Natural killer cell treated with Interleukin-12 subunit alpha and Interleukin-12 subunit beta and Interleukin-15 and Interleukin-18, amount 100 ng/mL, for 72 hours (primary cell): ENCODE measurements around the gene WDR36. TPM values are rescaled to one million over a fixed set of nuclear protein-coding genes. Genes with fewer than 3 reads are reported as not detected.

Experiments used
- ATAC-seq, 2 donors: fragments of 150-1000 bp; cut with Tn5 transposase in 1 of 2; sonication (Bioruptor Pico), chemical (Tn5 transposase) in 1 of 2; 2 replicates each; pipeline ENCODE4 v1.10.0; 2021
- DNase-seq: peaks from one replicate; pipeline ENCODE4 v3.0.0; 2022; ENCODE audit warnings: low spot score
- H3K27ac Mint-ChIP-seq, 2 donors: 1 replicate in 1 of 2; 2 replicates in 1 of 2; pipeline ENCODE4 v1.8.0; 2022; ENCODE audit warnings: mixed read lengths in 2 of 2, mild to moderate bottlenecking in 1 of 2, moderate library complexity in 1 of 2
- H3K27me3 Mint-ChIP-seq, 2 donors: 1 replicate in 1 of 2; 2 replicates in 1 of 2; pipeline ENCODE4 v1.8.0; 2022; ENCODE audit warnings: mixed read lengths in 2 of 2
- H3K36me3 Mint-ChIP-seq: one replicate; pipeline ENCODE4 v1.8.0; 2022; ENCODE audit warnings: mixed read lengths
- H3K4me1 Mint-ChIP-seq, 2 donors: 1 replicate in 1 of 2; 2 replicates in 1 of 2; pipeline ENCODE4 v1.8.0; 2022; ENCODE audit warnings: low read depth in 2 of 2, mixed read lengths in 2 of 2, mild to moderate bottlenecking in 1 of 2
- H3K4me3 Mint-ChIP-seq: one replicate; pipeline ENCODE4 v1.8.0; 2022; ENCODE audit warnings: mixed read lengths
- H3K9me3 Mint-ChIP-seq: 2 replicates; pipeline ENCODE4 v1.8.0; 2022; ENCODE audit warnings: mixed read lengths
- total RNA-seq, 2 donors: library from RNA; stranded (reverse); gene quantifications; one replicate each; pipeline ENCODE4 v1.2.3, GENCODE V29; 2022

The WDR36 gene
- total RNA-seq, 2 donors from 2014 or later: 34.7 to 45.0 TPM

DNA sequence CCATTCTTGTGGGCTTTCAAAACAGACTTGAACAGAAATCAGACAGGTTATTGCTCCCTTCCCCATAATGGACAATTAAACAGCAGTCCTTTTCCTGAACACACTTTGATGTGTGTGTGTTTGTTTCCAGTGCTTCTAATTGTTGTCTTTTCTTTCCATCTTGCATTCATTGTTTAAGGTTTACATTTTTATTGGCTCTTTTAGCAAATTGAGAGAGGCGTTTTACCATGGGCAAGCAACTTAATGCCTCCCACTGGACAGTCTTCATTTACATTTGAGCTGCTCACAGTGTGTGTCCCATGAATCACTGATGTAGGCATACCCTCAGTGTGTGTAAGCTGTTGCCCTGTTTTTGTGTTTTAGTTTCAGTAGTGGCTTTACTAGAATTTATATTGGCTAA, 25.0 kb downstream of the WDR36 start:
- H3K4me1 Mint-ChIP-seq: peaks cover 4% of the 10 kb centered on the region in 2 donors
- no peak for ATAC-seq
- no peaks in the 10 kb centered on the region for H3K9me3 Mint-ChIP-seq
- DNase-seq: no peak
- H3K4me3 Mint-ChIP-seq: no peak overlapping the region
- H3K27ac Mint-ChIP-seq: peak overlapping the region in 1 of 2 donors; percentile 15
- peaks cover 43% of the 10 kb centered on the region for H3K36me3 Mint-ChIP-seq
- H3K27me3 Mint-ChIP-seq: no peaks in the 10 kb centered on the region

DNA sequence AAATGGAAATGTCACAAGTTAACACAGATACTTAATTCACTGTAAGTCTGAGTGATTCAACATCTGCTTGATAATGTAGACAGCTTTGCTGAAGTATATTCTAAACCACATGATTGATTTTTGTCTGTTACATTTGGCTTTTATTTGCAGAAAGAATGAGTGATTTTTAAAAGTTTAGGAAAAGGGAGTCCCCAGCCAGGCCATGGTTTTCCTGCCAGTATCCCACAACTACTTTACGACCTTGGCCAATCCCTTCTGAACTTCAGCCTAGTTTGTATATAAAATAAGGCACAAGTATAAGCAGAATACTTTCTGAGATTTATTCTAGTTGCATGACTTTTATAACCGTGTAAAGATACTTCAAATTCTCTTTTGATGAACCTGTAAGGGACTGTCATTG, 27.1 kb downstream of the WDR36 start:
- no peak for ATAC-seq
- DNase-seq: no peak
- peaks cover 4% of the 10 kb centered on the region in 2 donors for H3K4me1 Mint-ChIP-seq
- H3K27me3 Mint-ChIP-seq: no peaks in the 10 kb centered on the region
- no peak overlapping the region for H3K27ac Mint-ChIP-seq
- H3K4me3 Mint-ChIP-seq: no peak overlapping the region
- H3K36me3 Mint-ChIP-seq: peaks cover 28% of the 10 kb centered on the region
- no peaks in the 10 kb centered on the region for H3K9me3 Mint-ChIP-seq

DNA sequence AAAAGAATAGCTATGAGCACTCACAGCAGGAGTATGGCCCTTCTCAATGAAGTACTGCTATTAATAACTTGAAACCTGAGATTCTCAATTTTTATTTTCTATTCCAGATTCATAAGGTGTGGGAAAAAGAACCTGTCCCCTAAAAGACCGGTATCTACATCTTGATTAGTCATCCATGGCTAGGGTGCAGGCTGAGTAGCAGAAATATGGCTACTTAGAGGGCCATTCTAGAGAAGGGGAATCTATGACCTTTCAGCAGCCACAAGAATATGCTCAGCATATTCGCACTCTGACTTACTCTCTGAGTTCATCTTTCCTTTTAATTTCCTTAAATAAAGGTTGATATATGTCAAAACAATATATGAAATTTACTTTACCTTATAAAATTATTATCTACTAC, 27.7 kb downstream of the WDR36 start:
- Mint-ChIP-seq H3K27me3 (no peaks in the 10 kb centered on the region), H3K4me3 (no peak overlapping the region), H3K9me3 (no peaks in the 10 kb centered on the region), H3K36me3 (peaks cover 27% of the 10 kb centered on the region), H3K4me1 (peaks cover 4% of the 10 kb centered on the region in 2 donors), H3K27ac (no peak overlapping the region)
- DNase-seq: no peak
- ATAC-seq: no peak

DNA sequence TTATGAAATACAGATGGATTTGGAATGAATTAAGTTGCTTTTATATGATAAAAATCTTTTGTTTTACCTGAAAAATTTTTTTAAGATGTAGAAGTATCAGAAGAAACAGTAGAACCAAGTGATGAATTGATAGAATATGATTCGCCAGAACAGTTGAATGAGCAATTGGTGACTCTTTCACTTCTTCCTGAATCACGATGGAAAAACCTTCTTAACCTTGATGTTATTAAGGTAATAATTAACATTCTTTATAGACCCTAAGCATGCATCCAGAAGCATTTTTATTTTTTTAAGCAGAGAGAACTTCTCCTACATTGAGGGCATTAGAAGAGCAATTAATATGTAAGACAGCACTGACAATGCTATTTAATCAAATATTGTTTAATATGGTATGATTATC, 28.8 kb downstream of the WDR36 start:
- Mint-ChIP-seq H3K9me3 (no peaks in the 10 kb centered on the region), H3K27me3 (no peaks in the 10 kb centered on the region), H3K4me1 (peaks cover 4% of the 10 kb centered on the region in 2 donors), H3K36me3 (peaks cover 27% of the 10 kb centered on the region), H3K4me3 (no peak overlapping the region), H3K27ac (no peak overlapping the region)
- ATAC-seq (no peak), DNase-seq (no peak)

DNA sequence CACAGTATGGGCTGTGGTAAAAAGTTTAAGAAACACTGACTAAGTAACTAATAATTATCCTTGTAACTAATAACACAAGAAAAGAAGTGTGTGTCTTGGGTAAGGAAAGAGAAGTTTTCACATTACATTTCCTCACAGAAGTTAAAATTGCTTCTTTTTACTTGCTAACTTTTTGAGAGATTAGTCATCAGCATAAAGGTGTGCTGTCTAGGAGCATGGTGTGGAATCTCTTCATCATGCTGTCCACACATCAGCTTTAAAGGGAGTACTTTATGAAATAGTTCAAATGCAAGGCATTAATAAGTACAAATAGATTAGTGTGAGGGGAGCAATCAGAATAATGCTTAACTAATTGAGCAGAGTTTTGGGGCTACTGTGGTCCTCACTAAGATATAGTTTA, 29.8 kb downstream of the WDR36 start:
- Mint-ChIP-seq H3K4me1 (peaks cover 4% of the 10 kb centered on the region in 2 donors), H3K4me3 (no peak overlapping the region), H3K27ac (no peak overlapping the region), H3K36me3 (peaks cover 31% of the 10 kb centered on the region), H3K27me3 (no peaks in the 10 kb centered on the region), H3K9me3 (no peaks in the 10 kb centered on the region)
- ATAC-seq (no peak), DNase-seq (no peak)

DNA sequence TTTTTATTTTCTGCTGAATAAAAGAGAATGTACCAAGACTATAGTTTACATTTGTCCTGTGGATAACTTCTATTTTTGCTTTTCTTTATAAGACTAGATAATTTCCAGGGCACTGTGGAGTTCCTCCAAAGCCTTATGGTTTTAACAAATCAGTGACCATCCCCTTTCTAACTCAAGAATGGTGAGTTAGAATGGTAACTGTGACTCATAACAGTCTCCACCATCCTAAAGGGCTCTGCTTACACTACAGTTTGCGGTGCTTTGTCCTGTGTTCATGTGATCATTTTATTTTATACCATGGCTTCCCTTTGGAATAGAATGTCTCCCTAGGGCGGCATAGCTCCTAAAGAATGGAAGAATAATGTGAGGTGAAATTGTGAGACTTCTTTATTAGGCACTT, 30.2 kb downstream of the WDR36 start:
- no peak overlapping the region for H3K4me3 Mint-ChIP-seq

DNA sequence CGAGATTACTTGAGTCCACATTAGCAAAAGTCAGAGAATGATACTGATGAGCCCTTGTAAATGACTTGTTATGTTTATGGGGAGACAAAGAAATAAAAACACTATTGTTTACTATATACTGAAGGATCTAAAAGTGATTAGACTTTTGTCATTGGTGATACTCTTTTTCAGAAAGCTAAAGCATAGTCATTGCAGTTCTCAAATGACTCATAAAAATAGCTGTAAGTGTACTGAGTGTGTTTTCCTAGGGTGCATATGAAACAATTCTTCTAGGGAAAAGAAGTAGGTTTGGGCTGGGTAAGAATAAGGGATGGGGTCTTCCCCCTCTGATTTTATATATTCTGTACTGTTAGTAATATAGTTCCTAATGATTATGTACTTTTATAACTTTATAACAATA, 32.6 kb downstream of the WDR36 start:
- DNase-seq: no peak
- Mint-ChIP-seq H3K4me3 (no peak overlapping the region), H3K27me3 (no peaks in the 10 kb centered on the region), H3K27ac (no peak overlapping the region), H3K9me3 (no peaks in the 10 kb centered on the region), H3K36me3 (peaks cover 29% of the 10 kb centered on the region), H3K4me1 (no peaks in the 10 kb centered on the region)
- no peak for ATAC-seq

More for the DNA sequence above, 30.2 kb downstream of the WDR36 start:
- ATAC-seq (peak in 1 of 2 donors; percentile 43), DNase-seq (no peak)
- no peaks in the 10 kb centered on the region for H3K27me3 Mint-ChIP-seq
- H3K27ac Mint-ChIP-seq: no peak overlapping the region
- H3K4me1 Mint-ChIP-seq: peaks cover 0 to 4% of the 10 kb centered on the region in 2 donors
- peaks cover 29% of the 10 kb centered on the region for H3K36me3 Mint-ChIP-seq
- no peaks in the 10 kb centered on the region for H3K9me3 Mint-ChIP-seq

DNA sequence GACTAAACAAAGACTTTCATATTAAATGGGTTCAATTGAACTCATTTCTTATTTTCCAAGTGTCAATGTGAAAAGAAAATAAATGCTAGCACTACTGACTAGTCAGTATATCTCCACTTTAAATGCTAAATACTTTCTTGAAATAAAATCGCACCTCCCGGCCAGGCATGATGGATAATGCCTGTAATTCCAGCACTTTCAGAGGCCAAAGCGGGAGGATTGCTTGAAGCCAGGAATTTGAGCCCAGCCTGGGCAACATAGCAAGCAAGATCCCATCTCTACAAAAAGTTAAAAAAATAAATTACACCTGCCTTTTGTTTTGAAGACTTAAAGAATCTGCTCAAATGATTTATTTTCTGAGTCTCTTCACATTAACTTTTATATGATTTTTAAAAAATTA, 34.7 kb downstream of the WDR36 start:
- Mint-ChIP-seq H3K36me3 (peaks cover 21% of the 10 kb centered on the region), H3K27ac (no peak overlapping the region), H3K9me3 (no peaks in the 10 kb centered on the region), H3K27me3 (no peaks in the 10 kb centered on the region), H3K4me3 (no peak overlapping the region), H3K4me1 (no peaks in the 10 kb centered on the region)
- no peak for DNase-seq
- ATAC-seq: no peak

DNA sequence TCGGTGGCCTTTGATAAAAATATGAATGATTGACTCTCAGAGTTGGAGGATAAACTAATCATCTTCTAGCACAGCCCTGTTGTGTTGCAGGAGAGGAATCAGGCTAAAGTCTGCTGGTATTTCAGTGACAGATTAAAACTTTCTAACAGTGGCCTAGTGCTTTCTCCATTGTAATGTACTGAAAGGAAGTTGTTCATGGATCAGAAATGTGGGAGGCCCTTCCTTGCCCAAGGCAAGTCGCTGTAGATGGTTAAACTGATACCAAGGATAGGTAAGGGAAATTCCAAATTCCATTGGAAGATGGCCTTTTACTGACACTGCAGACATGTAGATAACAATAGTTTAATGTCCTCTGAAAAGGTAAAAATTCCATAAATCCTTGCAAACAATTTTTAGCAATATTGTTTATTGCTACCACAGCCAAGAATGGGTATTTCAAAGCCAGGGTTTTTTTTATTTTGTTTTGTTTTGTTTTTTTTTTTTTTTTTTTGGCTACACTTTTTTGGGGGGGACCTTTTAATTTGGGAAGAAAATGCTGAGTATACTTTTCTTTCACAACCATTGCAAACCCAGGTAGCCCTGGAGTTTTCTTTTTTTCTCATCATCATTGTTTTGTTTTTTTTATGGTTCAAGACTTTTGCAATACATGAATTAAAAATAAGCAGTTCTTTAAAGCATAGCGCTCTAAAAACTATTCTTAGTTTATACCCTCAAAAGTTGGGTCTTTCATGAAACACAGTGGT, 35.5 kb downstream of the WDR36 start:
- no peak overlapping the region for H3K27ac Mint-ChIP-seq
- no peak overlapping the region for H3K4me3 Mint-ChIP-seq
- no peak for DNase-seq
- H3K4me1 Mint-ChIP-seq: no peaks in the 10 kb centered on the region
- no peaks in the 10 kb centered on the region for H3K27me3 Mint-ChIP-seq
- H3K9me3 Mint-ChIP-seq: no peaks in the 10 kb centered on the region
- no peak for ATAC-seq
- H3K36me3 Mint-ChIP-seq: peaks cover 21% of the 10 kb centered on the region

DNA sequence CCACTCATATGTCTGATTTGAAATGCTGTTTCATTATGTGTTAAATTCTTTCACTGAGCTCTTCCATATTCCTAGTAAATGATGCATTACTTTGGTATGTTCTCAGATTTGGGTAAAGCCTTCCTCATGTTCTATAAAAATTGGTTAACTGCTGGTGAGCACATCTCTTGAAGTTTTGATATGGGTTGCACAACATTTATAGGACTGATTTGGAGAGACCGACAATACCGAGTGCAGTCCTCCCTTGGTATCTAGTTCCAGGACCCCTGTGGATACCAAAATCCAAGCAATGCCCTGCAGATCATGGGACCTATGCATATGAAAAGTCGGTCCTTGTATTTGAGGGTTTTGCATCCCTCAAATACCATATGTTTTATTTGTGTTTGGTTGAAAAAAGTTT, 37.8 kb downstream of the WDR36 start:
- no peak overlapping the region for H3K27ac Mint-ChIP-seq
- DNase-seq: no peak
- H3K36me3 Mint-ChIP-seq: peaks cover 21% of the 10 kb centered on the region
- H3K27me3 Mint-ChIP-seq: peaks cover 7 to 8% of the 10 kb centered on the region in 2 donors
- no peaks in the 10 kb centered on the region for H3K4me1 Mint-ChIP-seq
- H3K9me3 Mint-ChIP-seq: no peaks in the 10 kb centered on the region
- no peak for ATAC-seq
- H3K4me3 Mint-ChIP-seq: no peak overlapping the region

DNA sequence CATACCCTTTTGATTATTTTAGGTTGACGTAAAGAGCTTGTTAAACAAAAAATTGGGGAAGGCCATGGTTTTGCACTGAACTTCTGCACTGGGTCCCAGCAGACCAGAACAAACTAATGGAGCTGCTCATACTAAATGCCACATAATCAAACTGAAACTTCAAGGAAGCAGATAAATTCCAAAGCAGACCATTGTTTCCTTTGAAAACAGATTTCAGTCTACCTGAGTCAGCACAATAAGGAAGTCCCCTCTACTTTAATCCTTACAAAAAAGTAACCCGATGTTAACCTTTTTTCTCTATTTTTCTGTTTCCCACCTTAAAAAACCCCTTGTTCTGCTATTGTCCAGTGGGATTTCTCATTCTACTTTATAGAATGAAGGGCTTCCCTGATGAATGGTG, 39.2 kb downstream of the WDR36 start:
- H3K27ac Mint-ChIP-seq: no peak overlapping the region
- H3K9me3 Mint-ChIP-seq: no peaks in the 10 kb centered on the region
- no peaks in the 10 kb centered on the region for H3K4me1 Mint-ChIP-seq
- H3K36me3 Mint-ChIP-seq: peaks cover 18% of the 10 kb centered on the region
- DNase-seq (no peak), ATAC-seq (no peak)
- peaks cover 11 to 16% of the 10 kb centered on the region in 2 donors for H3K27me3 Mint-ChIP-seq
- H3K4me3 Mint-ChIP-seq: no peak overlapping the region

DNA sequence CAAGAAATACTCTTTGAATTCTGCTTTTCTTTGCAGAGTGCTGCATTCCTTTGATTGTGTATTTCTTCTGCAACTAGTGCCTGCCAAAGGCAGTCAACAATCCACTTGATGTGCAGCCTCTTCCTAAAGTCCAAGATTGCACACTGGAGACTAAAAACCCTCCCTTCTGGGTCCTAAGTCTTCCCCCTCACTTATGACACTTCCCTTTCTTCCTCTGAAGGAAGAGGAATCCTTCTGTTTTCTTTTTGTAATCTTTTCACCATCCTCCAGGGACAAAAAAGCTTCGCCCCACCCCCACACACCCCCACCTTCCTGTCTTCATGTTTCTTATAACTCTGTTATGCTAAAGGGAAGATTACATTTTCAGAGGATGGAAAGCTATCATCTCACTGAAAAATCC, 39.9 kb downstream of the WDR36 start:
- ATAC-seq (no peak), DNase-seq (no peak)
- Mint-ChIP-seq H3K4me1 (no peaks in the 10 kb centered on the region), H3K9me3 (no peaks in the 10 kb centered on the region), H3K27ac (no peak overlapping the region), H3K27me3 (peaks cover 11 to 16% of the 10 kb centered on the region in 2 donors), H3K36me3 (peaks cover 16% of the 10 kb centered on the region), H3K4me3 (no peak overlapping the region)

DNA sequence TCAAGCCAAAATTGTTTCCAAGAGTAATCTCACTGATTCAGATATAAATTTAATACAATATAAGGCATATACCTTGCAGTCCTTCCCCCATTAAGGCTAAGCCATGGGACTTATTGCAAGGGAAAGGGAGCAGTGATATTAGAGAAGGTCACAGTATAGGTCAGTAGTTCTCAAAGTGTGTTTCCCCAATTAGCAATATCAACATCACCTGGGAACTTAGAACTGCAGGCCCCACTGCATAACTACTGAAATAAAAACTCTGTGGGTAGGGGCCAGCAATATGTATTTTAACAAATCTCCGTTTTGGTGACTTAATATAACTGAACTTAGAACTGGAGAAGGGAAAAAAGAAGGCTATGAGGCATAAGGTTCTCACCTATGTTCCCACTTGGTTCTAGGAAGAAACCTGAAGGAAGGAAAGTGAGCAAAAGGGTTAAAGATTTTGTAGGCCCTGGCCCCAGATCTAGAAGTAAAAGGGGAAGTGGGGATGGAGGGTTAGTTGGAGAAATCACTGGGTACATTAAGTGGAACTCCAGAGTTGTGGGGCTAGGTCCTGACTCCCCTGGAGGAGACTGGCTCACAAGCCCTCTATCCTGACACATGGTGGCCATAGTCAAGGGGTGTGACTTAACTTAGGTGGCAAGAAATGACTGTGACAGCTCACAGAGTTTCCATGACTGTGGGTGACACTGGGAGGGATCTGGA, 40.7 kb downstream of the WDR36 start:
- H3K9me3 Mint-ChIP-seq: no peaks in the 10 kb centered on the region
- peak in 1 of 2 donors; percentile 31 for ATAC-seq
- H3K27me3 Mint-ChIP-seq: peaks cover 11 to 16% of the 10 kb centered on the region in 2 donors
- no peak overlapping the region for H3K27ac Mint-ChIP-seq
- no peak for DNase-seq
- peaks cover 8% of the 10 kb centered on the region for H3K36me3 Mint-ChIP-seq
- no peaks in the 10 kb centered on the region for H3K4me1 Mint-ChIP-seq
- no peak overlapping the region for H3K4me3 Mint-ChIP-seq

DNA sequence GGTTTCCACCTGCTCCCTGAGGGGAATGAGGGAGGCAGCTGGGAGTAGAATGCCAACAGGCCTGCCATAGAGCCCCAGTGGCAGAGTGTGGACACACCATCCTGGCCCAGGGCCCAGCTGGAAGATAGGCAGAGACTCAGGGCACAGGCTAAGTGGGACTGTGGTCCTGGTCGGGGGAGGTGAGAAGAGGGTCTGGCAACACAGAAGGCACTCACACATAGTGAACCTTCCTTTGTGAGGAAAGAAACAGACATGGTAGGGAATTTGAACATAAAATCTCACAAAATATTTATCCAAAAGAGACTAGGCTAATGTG, 41.2 kb downstream of the WDR36 start:
- Mint-ChIP-seq H3K9me3 (no peaks in the 10 kb centered on the region), H3K27me3 (peaks cover 11 to 16% of the 10 kb centered on the region in 2 donors), H3K4me1 (no peaks in the 10 kb centered on the region), H3K4me3 (no peak overlapping the region), H3K27ac (no peak overlapping the region), H3K36me3 (peaks cover 6% of the 10 kb centered on the region)
- no peak for DNase-seq
- peak; percentile 17 to 36 for ATAC-seq
